NB4 (cell line): Measurements from ENCODE around the gene TSEN34.

Experiments used
- MYC ChIP-seq: IDR thresholded peaks from 2 replicates; pipeline ENCODE4 v1.6.1; 2011; ENCODE audit warnings: low read depth, low read length
- TF ChIP-seq, protein P1 (sequence below): IDR thresholded peaks from one replicate; pipeline ENCODE4 v1.5.1; 2012; ENCODE audit warnings: low read depth, low read length

DNA sequence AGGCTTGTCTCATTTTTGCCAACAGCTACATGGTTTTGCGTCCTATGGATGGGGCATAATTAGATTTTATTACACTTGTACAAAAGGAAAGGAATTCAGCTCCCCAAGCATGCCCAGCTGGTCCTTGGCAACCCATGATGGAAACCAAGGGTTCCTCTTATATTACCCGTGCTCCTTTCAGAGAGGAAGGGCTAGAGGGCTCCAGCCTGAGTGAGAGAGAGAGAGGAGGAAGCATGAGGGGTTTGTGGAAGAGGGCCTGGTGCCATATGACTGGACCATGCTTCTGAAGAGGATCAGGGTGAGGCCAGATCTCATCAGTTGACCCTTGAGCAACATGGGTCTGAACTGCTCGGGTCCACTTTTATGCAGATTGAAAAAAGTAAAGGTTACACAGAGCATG is 6.0 kb downstream of the TSEN34 start:
- TF ChIP-seq, protein P1, sequence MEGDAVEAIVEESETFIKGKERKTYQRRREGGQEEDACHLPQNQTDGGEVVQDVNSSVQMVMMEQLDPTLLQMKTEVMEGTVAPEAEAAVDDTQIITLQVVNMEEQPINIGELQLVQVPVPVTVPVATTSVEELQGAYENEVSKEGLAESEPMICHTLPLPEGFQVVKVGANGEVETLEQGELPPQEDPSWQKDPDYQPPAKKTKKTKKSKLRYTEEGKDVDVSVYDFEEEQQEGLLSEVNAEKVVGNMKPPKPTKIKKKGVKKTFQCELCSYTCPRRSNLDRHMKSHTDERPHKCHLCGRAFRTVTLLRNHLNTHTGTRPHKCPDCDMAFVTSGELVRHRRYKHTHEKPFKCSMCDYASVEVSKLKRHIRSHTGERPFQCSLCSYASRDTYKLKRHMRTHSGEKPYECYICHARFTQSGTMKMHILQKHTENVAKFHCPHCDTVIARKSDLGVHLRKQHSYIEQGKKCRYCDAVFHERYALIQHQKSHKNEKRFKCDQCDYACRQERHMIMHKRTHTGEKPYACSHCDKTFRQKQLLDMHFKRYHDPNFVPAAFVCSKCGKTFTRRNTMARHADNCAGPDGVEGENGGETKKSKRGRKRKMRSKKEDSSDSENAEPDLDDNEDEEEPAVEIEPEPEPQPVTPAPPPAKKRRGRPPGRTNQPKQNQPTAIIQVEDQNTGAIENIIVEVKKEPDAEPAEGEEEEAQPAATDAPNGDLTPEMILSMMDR = no peak
- TF ChIP-seq MYC = no peak
